HG02588 (cell line): ENCODE results near the gene RBP5.
A peak's percentile ranks its signal among the peaks of the same experiment; 100 is the strongest.
"Not testable (repeated sequence)": the region's sequence is repeated elsewhere in the genome, so short reads cannot be mapped to it uniquely, and the experiment has no call there.

ENCODE experiments used
- ATAC-seq: cut with Tn5 transposase; IDR thresholded peaks from one replicate; pipeline ENCODE4 v1.9.1; 2021; ENCODE audit warnings: mild to moderate bottlenecking, moderate library complexity; ENCODE audit not compliant: unreplicated experiment

RBP5 gene

DNA sequence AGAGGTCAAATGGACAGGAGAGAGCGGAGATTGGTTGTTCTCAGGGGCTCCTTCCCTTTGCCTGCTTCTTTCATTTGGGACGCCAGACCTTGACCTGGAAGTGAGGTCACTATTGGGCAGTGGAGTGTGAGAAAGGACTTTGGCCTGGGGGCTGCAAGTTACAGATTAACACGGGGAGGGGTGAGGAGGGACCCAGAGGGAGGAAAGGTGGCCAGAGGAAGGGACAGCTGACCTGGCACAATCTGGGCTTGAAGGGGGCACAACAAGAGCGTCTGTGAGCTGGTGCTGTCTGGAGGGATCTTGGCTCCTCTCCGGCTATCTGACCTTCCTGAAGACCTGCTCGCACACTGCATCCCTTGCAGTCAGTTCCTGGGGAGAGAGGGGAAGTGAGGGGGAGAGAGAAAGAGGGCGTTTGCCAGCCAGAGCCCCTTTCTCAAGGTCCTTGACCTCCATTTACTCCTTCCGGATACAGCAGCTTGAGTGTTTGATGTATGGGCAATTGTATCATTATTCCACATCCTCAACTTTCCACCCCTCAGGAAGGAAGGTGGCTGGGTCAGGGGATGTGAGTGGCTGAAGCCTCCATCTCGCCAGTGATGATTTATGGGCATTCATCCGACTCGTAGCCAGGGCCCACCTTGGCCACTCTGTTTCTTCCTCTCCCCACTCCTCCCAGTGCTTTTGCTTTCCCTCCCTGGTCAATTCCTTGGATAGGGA lies 4.7 kb downstream of the RBP5 start:
- no peak for ATAC-seq

DNA sequence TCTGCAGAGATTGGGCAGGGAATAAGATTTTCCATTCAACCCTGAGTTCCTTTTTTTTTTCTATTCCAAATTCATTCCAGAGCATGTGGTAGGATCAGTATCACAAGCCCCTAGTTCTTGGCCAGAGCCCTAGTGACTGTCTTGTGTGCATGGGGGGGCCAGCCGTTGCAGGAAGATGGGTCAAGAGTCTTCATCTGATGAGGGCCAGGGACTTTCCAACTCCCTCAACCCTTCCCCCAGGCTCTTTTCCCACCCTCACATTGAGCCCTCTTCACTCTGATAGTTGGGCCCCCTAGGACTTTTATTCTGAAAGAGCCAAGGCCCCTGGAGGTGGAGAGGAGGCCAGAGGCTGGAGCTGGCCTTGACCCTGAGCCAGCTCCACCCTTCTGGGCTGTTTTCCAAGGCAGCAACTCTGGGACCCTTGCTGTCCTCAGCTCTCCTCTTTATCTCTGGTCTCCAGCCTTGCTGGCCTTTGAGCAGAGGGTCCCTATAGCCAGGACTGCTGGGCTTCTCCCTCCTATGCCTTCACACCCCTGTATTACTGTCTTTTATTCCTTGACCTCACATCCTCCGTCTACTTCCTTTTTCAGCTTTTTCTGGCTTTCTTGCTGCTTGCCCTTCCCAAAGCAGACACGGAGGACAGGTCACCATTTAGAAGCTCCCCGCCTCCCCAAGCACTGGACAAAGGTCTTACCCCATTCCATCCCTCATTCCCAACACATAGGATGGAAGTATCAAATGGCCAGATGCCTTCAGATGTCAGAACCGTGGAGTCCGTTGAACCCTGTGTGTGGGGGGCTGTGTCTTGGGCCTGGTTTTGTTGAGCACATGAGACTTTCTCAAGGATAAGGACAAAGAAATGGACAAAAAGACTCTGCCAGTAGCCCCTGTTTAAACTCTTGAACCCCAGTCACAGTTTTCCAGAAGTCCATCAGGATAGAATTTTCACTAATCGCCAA lies 5.6 kb downstream of the RBP5 start:
- ATAC-seq: no peak

DNA sequence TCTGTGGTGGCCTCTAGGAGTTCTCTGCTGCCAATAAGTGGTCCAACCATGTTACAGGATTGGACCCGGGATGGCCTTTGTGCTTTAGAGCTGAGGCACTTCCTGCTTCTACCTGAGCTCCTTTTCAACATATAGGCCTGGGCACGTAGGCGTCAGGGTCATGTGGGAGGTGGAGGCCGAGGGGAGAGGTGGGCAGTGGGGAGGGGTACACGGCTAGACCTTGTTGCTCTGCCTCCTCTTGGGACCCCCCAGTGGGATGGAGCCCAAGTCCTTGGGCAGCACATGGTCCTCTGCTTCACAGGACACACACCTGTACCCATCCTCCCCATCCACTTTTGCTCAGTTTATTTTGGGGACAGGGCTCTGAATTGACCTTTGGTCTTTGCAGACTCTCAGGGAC lies 7.4 kb downstream of the RBP5 start:
- ATAC-seq: no peak

DNA sequence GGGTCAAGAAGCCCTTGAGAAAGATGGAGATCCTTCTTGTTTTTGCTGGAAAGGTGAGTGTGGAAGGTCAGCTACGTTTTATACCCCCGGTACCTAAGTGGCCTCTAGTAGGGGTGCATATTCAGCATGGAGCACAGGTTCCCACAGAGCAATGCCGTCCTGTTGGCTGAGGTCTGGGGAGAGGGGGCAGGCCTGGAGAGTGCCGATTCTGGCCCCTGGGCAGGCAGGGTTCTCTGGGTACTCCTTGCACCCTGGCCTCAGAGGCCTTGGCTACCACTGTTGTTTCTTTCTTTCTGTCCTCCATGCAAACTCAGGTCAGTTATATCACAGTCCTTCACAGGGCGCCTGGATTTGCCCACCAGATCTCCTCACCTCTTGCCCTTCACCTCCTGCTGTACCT lies 8.5 kb downstream of the RBP5 start:
- no peak for ATAC-seq

DNA sequence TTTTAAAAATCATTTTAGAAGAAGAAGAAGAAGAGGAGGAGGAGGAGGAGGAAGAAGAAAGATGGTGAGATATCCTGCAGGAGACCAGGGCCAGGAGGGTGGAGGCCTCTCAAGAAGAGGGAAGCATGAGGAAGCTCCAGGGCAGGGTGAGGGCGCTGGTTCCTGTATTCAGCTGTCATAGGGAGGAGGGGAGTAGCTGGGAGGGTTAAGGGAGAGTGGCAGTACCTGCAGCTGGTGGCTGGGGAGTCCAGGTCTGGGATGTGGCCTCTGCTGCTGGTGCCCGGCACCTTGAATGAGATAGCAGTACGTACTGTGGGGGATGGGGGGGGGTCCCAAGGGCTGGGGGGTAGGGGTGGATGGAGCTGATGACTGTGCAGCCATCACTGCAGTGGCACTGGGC lies 9.8 kb downstream of the RBP5 start:
- no peak for ATAC-seq

DNA sequence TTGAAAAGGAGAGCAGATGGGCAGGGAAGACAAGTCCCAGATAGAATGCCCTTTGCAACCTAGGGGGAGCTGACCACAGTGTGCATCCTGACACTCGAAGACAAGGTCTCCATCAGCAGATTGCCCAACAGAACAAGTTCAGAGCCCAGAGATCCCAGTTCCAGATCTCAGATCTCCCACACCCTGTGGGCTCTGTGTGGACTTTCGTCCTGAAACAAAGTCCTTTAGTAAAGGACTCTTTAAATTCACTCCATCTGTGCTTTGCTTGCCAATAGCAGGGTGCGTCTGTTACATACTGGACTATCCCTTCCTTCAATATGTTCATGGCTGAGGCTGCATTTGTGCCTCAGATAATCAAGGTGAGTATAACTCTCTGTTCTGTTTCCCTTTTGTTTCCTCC lies 11.0 kb downstream of the RBP5 start:
- ATAC-seq: no peak

DNA sequence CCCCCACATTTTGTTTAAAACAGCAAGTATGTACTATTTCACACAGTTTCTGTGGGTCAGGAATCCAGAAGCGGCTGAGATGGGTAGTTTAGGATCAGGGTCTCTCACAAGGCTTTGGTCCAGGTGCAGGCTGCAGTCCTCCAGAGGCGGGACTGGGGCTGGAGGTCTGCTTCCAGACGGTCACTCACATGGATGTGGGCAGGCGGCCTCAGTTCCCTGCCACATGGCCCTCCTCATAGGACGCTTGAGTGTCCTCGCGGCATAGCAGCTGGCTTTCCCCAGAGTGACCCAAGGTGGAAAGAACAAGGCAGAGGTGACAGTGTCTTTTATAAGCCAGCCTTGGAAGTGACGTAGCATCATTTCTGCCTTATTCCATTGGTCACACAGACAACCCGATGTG lies 11.8 kb downstream of the RBP5 start:
- ATAC-seq: no peak

DNA sequence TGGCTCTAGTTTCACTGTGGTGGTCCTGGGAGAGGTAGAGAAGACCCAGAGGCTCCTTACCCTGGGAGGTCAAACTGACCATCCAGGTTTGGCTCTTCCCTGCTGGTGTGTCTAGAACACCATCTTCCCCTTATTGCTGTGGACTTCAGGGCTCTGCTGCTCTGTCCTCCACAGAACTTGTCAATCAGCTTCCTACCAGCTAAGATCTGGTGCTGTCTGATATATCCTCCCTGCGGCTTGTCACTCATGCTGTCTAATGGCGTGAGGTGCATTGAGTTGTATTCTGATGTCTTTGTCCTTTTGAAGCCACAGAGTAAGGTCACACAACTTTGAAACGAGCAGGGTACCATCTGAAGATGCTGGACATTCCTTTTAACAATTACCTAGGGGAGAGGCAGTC lies 12.5 kb downstream of the RBP5 start:
- ATAC-seq: no peak

DNA sequence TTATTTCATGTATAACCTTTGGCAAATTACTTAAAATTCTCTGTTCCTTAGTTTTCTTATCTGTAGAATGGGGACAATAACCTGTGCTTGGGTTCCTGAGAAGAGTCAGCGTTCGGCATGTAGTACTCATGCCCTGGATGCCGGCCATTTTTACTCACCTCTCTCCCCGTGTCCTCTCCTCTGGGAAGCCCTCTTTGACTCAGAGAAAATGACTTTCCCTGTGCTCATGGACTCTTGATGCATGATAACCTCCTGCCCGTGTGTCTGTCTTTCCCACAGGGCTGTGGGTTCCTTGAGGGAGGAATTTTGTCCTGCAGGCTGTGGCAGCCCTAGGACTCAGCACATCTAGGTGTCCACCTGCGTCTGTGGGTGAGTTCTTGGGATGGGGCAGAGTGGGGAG lies 13.8 kb downstream of the RBP5 start:
- ATAC-seq: no peak

DNA sequence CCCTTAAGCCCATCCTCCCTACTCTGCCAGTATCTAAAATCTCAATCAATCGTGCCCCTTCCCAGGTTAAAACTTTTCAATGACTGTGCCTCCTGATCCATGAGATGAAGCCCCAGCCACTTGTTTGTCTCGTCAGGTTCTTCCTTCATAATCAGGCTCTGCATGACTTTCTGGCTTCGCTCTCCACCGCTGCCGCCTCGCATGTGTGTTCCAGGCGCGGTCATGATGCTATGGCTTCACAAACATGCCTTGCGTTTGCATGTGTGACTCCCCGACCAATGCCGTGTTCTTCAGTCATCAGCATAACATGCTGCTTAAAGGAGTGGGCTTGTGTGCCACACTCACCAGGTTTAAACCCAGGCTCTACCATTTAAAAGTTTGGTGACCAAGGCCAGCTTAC lies 14.7 kb downstream of the RBP5 start:
- ATAC-seq: no peak

DNA sequence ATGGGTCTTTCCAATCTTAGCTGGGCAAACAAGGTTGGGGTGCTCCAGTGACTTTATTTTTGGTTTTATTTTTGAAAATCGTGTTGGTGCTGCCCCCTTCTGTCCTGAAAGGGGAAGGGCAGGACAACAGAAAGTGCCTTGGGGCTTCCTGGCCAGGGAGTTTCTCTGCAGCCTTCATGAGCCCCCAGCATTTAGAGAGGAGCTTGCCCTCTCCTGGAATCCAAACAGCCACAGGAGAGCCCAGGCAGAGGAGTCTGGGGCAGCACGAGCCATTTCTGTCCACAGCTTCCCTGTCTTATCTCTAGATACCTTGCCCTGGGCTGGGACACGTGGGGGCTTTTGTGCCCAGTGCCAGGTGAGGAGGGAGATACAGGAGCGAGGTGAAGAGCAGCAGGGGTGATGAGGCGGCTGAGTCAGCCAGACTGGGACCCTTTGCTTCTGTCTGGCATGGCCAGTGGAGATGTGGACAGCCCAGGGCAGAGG lies 15.3 kb downstream of the RBP5 start:
- no peak for ATAC-seq

DNA sequence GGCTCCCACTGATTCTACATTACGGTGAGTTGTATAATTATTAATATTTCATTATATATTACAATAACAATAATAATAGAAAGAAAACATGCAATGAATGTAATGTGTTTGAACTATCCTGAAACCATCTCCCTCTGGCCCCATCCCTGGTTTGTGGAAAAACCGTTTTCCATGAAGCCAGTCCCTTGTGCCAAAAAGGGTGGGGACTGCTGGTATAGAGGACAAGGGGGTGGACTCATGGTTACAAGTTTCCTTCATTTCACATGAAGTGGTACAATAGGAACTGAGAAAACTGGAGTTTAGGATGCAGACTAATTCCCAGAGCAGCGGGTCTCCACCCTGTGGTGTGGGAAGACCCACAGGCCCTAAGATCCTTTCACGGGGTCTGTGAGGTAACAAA lies 16.6 kb downstream of the RBP5 start:
- no peak for ATAC-seq

DNA sequence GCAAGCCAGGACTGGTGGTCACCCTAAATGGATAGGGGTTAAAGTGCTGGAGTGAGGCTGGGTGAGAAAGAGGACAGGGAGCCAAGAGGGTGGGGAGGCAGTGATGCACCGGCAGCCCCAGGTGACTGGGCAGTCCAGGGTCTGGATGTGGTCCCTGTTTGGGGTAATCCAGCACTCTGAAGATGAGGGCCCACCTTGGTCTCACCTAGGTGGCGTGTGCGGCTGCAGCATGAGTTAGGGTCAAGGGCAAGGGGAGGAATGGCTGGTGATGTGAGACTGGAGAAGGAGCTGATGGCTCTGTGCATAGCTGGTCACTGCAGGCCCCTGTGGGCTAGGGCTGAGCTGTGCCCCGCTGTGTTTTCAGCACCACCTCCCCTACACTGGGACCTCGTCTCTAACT lies 18.0 kb downstream of the RBP5 start:
- ATAC-seq: no peak

DNA sequence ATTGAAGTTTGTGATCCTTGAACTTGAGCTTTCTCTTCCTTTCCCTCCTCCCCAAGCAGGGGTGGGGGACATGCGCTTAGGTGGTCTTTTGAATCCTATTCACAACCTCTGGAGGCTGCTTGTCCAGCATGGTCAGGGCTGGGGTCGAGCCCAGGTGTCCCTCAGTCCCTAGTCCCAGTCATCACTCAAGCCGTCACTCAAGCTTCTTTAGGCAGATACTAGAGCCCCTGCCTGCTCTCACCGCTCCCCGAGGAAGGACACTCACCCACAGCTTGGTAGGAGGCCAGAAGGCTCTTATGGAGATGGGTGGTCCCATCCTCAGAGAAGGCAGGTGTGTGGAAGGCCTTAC lies 19.1 kb downstream of the RBP5 start:
- no peak for ATAC-seq

DNA sequence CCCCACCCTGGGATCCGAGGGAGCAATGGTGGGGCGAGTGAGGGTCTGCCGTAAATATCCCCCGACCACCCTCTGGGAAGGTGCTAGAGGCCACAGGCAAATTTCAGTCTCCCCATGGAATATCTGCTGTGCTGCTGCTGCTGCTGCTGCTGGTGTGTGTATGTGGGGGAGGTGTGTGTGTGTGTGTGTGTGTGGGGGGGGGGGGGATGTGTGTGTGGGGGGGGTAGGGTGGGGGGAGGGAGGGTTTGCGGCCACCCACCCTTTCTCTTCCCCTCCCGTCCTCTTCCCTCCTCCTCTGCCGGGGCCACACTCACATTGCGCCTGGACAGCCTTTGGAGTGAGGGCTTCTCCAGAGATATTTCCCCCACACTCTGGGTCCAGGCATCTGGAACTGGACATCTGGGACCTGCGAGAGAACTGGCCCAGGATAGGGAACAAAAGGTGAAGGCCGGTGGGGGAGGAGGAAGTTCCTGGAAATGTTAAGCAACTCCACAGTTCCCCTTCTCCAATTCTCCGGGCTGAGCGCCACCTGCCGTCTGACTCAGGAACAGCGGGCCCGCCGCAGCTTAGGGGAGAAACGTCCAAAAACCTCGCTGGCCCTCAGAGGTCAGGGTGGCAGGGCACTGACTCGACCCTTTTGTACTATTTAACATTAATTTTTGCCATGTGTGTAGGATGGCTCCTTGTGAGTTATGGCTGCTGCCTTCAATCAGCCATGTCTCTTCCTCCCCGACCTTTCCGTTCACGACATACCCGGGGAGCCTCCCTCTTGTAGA lies 19.7 kb downstream of the RBP5 start, which contains the start of gene C1RL:
Gene C1RL (minus strand): TSS at position 419 of the 776 bp plus-strand sequence. CDS start 34 bp downstream, at position 385.
- no peak for ATAC-seq

DNA sequence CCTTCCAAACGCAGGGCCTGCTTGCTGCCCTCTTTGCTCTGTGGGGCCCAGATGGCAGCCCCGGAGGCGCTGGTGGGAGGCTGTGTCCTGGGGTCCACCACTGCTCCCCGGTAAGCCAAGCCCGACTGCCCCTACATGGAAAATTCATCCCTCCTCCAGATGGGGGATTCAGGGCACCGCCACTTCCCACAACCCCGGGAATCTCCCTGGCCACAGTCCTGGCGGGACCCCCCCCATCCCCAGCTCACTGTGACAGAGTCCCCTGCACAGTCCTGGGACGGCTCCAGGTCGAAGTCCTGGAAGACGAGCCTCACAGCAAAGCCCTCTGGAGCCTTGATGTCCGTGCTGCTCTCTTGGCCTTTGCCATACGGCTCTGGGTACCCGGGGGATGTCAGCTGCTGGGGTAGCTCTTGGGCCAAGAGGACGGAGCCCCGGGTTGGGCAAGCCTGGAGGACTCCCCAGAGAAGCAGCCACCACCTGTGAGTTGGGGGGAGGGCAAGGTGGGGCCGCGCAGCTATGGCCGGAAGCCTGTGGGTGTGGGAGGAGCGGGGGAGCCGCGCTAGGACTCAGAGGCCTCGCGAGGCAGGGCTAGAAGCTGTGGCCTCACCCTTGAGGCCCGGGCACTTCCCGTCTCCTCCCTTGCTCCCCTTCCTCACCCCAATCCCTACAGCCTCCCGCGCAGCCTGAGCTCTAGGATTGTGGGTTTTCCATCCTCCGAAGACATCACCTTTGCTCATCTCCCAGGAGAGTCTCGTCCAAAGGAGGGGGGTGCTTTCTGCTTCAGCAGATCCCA lies 20.5 kb downstream of the RBP5 start:
- peak; percentile 91 for ATAC-seq

DNA sequence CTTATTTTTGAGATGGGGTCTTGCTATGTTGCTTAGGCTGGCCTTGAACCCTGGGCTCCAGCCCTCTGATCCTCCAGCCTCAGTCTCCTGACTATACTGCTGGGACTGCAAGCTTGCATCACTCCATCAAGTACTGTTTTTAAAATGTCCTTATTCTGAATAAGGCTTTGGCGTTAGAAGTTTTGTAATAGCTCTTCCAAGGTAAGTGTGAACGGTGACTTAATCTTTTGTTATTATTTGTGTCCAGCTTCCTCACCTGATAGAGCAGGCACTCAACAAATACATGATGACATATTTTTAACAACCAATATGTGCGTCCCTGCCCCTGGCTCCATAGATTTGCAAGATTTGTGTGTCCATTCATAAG lies 21.1 kb downstream of the RBP5 start:
- no peak for ATAC-seq

DNA sequence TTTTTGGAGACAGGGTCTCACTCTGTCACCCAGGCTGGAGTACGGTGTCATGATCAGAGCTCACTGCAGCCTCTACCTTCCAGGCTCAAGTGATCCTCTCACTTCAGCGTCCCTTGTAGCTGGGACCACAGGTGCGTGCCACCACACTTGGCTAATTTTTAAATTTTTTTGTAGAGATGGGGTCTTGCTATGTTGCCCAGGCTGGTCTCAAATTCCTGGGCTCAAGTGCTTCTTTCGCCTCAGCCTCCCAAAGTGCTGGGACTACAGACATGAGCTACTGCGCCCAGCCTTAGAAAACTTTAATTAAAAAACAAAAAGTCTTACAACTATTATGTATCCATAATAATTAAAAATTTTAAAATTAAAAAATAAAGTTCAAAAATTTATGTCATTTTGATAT lies 21.5 kb downstream of the RBP5 start:
- ATAC-seq: not testable (repeated sequence)

DNA sequence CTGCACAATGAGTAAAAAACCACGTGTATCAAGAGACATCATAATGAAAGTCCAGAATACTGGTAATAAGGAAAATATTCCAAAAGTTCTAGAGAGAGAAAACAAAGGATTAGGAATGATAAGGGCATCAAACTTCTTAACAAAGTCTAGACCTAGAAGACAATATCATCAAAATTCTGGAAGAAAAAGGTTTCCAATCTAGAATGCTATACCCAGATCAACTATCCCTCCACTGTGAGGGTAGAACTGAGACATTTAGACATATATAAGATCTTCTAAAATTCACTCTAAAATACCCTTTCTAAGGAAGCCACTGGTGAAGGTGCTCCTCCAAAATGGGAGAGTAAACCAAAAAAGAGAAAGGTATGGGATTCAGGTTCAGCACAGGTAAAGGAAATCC lies 22.6 kb downstream of the RBP5 start:
- ATAC-seq: no peak

DNA sequence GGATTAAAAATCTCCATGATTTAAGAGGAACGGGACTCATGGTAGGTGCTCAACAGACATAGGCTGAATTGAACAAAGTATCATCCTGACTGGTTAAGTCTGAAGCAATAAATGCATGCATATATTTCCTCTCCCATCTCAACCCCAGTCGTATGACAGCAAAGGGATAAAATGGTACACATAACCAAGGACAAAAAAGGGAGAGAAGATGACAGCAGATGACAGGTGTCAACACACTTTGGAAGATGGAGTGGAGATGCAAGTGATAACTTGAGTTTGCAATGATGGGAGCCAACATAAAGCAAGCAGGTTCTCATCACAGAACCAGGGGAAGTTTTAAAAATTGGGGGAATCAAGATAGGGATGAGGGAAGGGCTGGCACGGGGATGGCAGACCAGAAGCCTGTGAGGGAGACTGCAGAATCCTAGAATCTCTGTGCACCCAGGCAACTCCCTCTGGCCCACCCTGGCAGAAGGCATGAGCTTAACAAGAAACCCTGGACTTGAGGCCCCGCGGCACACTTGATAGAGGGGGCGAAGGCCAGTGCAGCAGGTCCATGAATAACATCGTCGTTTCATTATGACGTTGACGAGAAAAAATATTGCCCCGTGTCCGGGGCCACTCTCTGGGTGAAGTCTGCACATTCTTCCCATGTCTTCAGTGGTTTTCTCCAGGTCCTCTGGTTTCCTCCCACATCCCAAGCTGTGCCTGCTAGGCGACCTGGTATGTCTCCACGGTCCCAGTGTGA lies 24.7 kb downstream of the RBP5 start:
- no peak for ATAC-seq
